Measurements from ENCODE around the gene MEIOB.

DNA sequence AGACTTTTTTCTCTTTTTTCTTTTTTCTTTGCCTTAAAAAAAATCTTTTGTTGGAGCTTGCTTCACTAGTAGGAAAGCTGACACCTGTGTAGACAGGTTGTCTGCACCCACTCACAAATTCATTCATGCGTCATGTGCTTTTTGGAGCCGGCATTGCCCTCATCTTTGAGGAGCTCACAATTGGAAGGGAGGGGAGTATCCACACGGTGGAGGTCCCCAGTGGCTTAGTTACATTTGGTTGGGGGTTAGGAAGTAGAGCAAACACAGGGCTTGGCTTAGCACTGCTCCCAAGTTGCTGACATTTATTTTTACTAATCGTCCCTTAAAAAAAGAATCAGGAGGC lies 18.7 kb upstream of the MEIOB start:
- TF ChIP-seq, protein P1, sequence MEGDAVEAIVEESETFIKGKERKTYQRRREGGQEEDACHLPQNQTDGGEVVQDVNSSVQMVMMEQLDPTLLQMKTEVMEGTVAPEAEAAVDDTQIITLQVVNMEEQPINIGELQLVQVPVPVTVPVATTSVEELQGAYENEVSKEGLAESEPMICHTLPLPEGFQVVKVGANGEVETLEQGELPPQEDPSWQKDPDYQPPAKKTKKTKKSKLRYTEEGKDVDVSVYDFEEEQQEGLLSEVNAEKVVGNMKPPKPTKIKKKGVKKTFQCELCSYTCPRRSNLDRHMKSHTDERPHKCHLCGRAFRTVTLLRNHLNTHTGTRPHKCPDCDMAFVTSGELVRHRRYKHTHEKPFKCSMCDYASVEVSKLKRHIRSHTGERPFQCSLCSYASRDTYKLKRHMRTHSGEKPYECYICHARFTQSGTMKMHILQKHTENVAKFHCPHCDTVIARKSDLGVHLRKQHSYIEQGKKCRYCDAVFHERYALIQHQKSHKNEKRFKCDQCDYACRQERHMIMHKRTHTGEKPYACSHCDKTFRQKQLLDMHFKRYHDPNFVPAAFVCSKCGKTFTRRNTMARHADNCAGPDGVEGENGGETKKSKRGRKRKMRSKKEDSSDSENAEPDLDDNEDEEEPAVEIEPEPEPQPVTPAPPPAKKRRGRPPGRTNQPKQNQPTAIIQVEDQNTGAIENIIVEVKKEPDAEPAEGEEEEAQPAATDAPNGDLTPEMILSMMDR (conservative IDR thresholded peaks at IDR 0.05; ENCODE audit: low read depth, low read length), result no peak
- TF ChIP-seq EZH2 (IDR thresholded peaks at IDR 0.05; ENCODE audit: low read length, unreplicated experiment) (no peak), EZH2phosphoT487 (IDR thresholded peaks at IDR 0.05; ENCODE audit: borderline replicate concordance, low read length) (no peak)
